C4-2B (cell line): ENCODE results near the gene UNC13B.

Experiments
- ZFX ChIP-seq: fragments of 450-650 bp; IDR thresholded peaks from 2 replicates; pipeline ENCODE4 v1.6.1; 2017
- TF ChIP-seq, protein P1 (sequence below): fragments of 450-650 bp; conservative IDR thresholded peaks from 2 replicates; pipeline ENCODE4 v1.5.1; 2017; ENCODE audit warnings: mild to moderate bottlenecking

GRCh38 chr9:35114840-35115628, 46.8 kb upstream of the UNC13B start:
- TF ChIP-seq, protein P1, sequence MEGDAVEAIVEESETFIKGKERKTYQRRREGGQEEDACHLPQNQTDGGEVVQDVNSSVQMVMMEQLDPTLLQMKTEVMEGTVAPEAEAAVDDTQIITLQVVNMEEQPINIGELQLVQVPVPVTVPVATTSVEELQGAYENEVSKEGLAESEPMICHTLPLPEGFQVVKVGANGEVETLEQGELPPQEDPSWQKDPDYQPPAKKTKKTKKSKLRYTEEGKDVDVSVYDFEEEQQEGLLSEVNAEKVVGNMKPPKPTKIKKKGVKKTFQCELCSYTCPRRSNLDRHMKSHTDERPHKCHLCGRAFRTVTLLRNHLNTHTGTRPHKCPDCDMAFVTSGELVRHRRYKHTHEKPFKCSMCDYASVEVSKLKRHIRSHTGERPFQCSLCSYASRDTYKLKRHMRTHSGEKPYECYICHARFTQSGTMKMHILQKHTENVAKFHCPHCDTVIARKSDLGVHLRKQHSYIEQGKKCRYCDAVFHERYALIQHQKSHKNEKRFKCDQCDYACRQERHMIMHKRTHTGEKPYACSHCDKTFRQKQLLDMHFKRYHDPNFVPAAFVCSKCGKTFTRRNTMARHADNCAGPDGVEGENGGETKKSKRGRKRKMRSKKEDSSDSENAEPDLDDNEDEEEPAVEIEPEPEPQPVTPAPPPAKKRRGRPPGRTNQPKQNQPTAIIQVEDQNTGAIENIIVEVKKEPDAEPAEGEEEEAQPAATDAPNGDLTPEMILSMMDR = no peak
- no peak for TF ChIP-seq ZFX
